Stimulated activated CD8-positive, alpha-beta memory T cell treated with anti-CD3 and anti-CD28 coated beads, Interleukin-7, amount 100 ng/mL, for 24 hours (primary cell): ENCODE data around the gene TCEANC.
A peak's percentile ranks its signal among the peaks of the same experiment; 100 is the strongest.
"Not testable (repeated sequence)": the region's sequence is repeated elsewhere in the genome, so short reads cannot be mapped to it uniquely, and the experiment has no call there.

Source experiments
- DNase-seq: peaks from one replicate; pipeline ENCODE4 v3.0.0-alpha.2; 2020; ENCODE audit warnings: low read depth

Gene TCEANC

GRCh38 chrX:13652850-13653693 is at the start of gene TCEANC:
Gene TCEANC (plus strand): TSS chrX:13653141. CDS start chrX:13662509, 9,368 bp downstream.
- DNase-seq: peak; percentile 78

- DNase-seq: no peak
These were observed 47.3 kb upstream of the TCEANC start for GRCh38 chrX:13605611-13606010.

- no peak for DNase-seq
These were observed 45.5 kb upstream of the TCEANC start for GRCh38 chrX:13607331-13607995.

- no peak for DNase-seq
These were observed 45.0 kb upstream of the TCEANC start for GRCh38 chrX:13607996-13608365.

- DNase-seq: no peak
These were observed 38.8 kb upstream of the TCEANC start for GRCh38 chrX:13614154-13614553.

GRCh38 chrX:13620207-13620606 is 32.7 kb upstream of the TCEANC start:
- DNase-seq: no peak

- DNase-seq: no peak
These were observed 30.5 kb upstream of the TCEANC start for GRCh38 chrX:13622401-13622964.

GRCh38 chrX:13627306-13627705 is 25.6 kb upstream of the TCEANC start:
- no peak for DNase-seq

GRCh38 chrX:13637224-13637623 is 15.7 kb upstream of the TCEANC start:
- DNase-seq: not testable (repeated sequence)

- no peak for DNase-seq
These were observed 14.9 kb upstream of the TCEANC start for GRCh38 chrX:13638021-13638420.

GRCh38 chrX:13638826-13639225 is 14.1 kb upstream of the TCEANC start:
- DNase-seq: no peak

GRCh38 chrX:13641684-13642083 is 11.3 kb upstream of the TCEANC start:
- not testable (repeated sequence) for DNase-seq

GRCh38 chrX:13645464-13646153 is 7.3 kb upstream of the TCEANC start:
- no peak for DNase-seq

- DNase-seq: no peak
These were observed 6.8 kb upstream of the TCEANC start for GRCh38 chrX:13646154-13646549.

GRCh38 chrX:13647709-13648212 is 5.2 kb upstream of the TCEANC start:
- DNase-seq: peak; percentile 26

- DNase-seq: not testable (repeated sequence)
These were observed 4.6 kb upstream of the TCEANC start for GRCh38 chrX:13648336-13648735.

- no peak for DNase-seq
These were observed 3.1 kb upstream of the TCEANC start for GRCh38 chrX:13649838-13650237.

GRCh38 chrX:13650318-13650717 is 2.6 kb upstream of the TCEANC start:
- no peak for DNase-seq

GRCh38 chrX:13651150-13651549 is 1.8 kb upstream of the TCEANC start:
- no peak for DNase-seq

- DNase-seq: no peak
These were observed 601 bp upstream of the TCEANC start for GRCh38 chrX:13652287-13652793.

- DNase-seq: no peak
These were observed 1.2 kb downstream of the TCEANC start for GRCh38 chrX:13654116-13654515.

GRCh38 chrX:13655674-13656073 is 2.7 kb downstream of the TCEANC start:
- DNase-seq: no peak
